Superior temporal gyrus (tissue), 1 donor: ENCODE results near the gene CATSPER4.
"Not testable (repeated sequence)": the region's sequence is repeated elsewhere in the genome, so short reads cannot be mapped to it uniquely, and the experiment has no call there.

Experiments used
- DNase-seq: peaks from one replicate; pipeline ENCODE4 v3.0.0-alpha.2; 2016; ENCODE audit errors: extremely low spot score

Gene CATSPER4

DNA sequence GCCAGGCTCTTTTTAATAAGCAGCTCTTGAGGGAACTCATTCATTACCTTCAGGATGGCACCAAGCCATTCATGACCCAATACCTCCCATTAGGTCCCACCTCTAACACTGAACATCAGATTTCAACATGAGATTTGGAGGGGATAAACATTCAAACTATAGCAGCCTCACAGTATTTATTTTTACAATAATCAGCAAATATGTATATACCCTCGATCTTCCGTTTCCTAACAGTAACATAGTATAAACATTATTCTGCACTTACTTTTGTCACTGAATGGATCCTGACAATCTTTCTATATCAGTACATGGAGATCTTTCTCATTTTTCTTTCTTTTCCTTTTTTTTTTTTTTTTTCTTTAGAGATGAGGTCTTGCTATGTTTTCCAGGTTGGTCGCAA is 5.4 kb downstream of the CATSPER4 start:
- DNase-seq: no peak

DNA sequence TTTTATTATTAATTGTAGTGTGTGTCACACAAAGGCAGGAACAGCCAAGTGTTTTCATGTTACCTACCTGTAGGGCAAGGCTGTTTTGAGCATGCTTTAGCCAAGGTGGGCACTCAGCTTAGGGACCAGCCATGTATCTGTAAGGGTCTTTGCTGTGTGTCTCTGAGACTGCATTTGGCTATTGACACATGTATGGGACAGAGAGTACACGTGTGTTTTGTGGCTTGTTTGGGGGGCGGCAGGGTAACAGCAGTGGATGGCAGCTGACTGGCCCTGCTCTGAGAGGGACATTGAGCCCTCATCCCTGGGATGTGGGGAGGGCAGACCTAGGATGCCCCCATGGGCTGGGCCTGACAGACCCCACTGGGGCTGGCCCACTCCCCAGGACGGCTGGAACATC is 6.9 kb downstream of the CATSPER4 start:
- DNase-seq: no peak

GRCh38 chr1:26197813-26198212 is 7.4 kb downstream of the CATSPER4 start:
- no peak for DNase-seq

DNA sequence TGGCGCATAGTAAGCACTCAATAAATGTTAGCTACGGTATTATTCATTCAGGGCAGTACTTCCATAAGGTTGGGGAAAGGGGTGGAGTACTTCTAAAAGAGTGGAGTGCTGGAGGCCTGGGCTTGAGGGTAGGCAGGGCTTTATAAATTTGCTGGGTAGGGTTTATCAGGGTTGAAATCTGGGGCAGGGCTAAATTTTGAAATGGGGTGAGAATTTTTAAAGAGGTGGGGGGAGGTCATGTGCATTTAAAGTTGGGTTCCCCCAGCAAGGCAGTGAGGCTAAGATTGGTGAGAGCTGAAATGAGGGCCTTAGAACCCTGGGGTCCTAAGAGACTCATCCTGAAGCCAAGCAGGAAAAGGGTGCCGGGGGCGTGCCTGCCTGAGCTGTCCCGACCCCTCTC is 10.0 kb downstream of the CATSPER4 start:
- no peak for DNase-seq

GRCh38 chr1:26203642-26204318 is 13.4 kb downstream of the CATSPER4 start:
- DNase-seq: no peak

GRCh38 chr1:26210147-26210870 is 19.9 kb downstream of the CATSPER4 start:
- no peak for DNase-seq

DNA sequence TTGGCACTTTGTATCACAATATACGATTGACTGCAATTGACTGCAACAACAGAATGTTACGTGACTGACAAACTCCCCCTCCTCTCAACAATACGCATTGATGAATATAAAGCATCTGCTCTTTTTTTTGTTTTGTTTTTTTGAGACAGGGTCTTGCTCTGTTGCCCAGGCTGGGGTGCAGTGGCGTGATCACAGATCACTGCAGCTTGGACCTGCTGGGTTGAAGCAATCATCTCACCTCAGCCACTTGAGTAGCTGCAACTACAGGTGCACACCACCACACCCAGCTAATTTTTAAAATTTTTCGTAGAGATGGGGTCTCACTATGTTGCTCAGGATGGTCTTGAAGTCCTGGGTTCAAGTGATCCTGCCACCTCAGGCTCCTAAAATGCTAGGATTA is 22.3 kb downstream of the CATSPER4 start:
- DNase-seq: no peak

- no peak for DNase-seq
Measured at GRCh38 chr1:26213335-26213905, 23.0 kb downstream of the CATSPER4 start.

DNA sequence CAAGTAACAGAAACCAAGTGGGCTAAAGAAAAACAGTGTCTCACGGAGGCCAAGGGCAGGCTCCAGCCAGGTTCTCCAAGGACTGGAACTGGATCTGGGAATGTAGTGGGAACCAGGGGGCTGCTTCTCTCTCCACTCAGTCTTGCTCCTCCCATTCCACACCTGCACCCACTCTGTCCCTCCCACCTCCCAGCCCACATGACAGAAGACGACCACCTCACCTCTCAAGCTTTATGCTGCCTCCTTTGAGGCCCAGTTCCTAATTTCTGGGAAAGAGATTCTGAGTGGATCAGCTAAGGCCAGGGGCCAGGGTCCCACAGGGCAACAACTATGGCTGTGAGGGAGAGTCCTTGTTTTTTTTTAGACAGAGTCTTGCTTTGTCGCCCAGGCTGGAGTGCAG is 24.8 kb downstream of the CATSPER4 start:
- DNase-seq: no peak

- DNase-seq: no peak
Measured at GRCh38 chr1:26218906-26219494, 28.6 kb downstream of the CATSPER4 start.

GRCh38 chr1:26220199-26220912 is 30.0 kb downstream of the CATSPER4 start:
- DNase-seq: peak; percentile 14

- DNase-seq: no peak
Measured at GRCh38 chr1:26221094-26221493, 30.7 kb downstream of the CATSPER4 start.

- DNase-seq: no peak
Measured at GRCh38 chr1:26224606-26225005, 34.2 kb downstream of the CATSPER4 start.

DNA sequence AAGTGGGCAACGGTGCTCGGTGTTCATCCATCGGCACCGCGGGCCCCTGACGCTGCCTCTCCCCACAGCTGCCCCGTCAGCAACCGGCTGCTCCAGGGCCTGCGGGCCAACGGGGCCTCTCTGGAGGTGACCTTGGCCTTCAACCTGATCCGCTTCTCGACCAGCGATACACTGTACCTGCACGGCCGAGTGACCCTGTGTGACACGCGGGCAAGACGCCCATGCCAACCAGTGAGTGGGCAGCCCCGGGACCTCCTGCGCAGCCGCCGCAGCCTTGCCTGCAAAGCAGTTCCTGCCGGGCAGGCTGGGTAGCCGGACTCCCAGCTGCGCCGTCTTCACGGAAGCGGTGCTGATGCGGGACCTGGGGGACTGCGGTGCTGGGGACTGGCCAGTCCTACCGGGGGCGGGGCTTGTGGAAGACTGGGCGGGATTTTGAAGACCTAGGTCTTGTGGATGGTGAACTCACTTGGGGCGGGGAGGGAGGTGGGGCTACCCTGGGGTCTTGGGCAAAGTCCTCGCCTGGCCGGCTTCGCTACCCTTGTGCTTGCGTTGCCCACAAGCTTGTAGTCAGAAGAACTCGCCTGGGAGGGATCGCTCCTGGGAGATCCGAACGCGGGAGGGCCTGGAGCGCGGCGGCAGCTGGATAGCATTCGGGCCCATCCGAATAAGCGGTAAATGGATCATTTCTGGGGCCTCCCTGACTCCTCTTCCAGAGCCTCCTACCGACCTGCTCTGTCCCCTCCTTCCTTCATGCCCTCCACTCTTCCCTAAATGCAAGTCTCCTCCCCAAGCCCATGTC is 34.8 kb downstream of the CATSPER4 start:
- DNase-seq: no peak

DNA sequence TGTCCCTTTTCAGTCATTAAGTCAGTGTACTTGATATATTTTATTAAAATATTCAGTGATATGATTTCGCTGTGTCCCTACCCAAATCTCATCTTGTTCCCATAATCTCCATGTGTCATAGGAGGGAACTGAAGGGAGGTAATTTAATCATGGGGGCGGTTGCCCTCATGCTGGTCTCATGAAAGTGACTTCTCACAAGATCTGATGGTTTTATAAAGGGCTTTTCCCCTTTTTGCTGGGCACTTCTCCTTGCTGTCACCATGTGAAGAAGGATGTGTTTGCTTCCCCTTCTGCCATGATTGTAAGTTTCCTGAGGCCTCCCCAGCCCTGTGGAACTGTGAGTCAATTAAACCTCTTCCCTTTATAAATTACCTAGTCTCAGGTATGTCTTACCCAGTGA is 40.3 kb downstream of the CATSPER4 start:
- DNase-seq: not testable (repeated sequence)

DNA sequence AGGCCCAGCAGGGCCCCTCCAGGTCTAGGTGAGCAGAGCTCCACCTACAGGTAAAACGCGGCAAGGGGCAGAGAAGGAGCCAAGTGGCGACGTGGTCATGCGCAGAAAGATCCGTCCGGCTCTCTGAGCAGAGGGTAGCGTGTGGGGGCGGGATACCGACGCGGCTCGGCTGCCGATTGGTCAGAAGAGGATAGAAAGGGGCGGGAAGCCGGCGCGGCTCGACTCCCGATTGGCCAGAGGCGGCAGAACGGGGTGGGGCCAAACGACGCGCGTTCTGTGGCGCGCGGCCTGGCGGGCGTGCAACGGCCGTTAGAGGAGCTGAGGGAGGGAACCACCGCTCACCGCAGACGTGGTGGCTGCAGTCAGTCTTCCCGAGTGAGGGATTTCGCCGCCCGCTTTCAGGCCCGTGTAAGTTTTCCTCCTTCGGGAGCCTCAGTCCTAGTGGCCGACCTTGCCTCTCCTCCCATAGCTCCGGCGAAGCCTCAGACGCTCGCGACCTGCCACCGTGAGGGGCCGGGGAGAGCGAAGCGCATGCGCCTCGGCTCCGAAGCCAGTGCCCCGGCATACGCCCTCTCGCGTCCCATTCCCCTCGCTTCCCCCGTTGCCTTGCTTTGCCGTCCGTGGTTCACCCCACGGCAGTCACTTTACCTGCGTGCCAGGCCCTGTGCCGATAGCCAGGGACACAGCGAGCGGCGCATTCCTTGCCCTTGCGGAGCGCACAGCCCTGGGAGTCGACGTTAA is 43.7 kb downstream of the CATSPER4 start, which contains the start of gene CEP85:
Gene CEP85 (plus strand): TSS at position 298 of the 741 bp plus-strand sequence. CDS start 5,584 bp downstream, outside the sequence.
- DNase-seq: peak; percentile 98

- no peak for DNase-seq
Measured at GRCh38 chr1:26234644-26235370, 44.4 kb downstream of the CATSPER4 start.

GRCh38 chr1:26237230-26237966 is 47.0 kb downstream of the CATSPER4 start:
- DNase-seq: peak; percentile 44

- DNase-seq: peak; percentile 87
Measured at GRCh38 chr1:26239936-26240335, 49.5 kb downstream of the CATSPER4 start.
